ENCODE results near the gene ELOVL5.

DNA sequence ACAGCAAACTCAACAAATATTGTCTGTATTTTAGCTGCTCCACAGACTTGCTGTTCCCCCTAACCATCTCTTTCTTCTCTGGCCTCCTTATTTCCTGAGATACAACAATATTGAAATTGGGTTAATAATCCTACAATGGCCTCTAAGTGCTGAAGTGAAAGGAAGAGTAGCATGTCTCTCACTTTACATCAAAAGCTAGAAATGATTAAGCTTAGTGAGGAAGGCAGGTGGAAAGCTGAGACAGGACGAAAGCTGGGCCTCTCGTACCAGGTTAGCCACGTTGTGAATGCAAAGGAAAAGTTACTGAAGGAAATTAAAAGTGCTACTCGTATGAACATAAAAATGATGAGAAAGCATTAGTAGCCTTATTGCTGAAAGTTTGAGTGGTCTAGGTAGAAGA is 63.8 kb downstream of the ELOVL5 start:
- TF ChIP-seq EZH2 (IDR thresholded peaks at IDR 0.05) (no peak), POLR2AphosphoS5 (IDR thresholded peaks at IDR 0.05; ENCODE audit: borderline replicate concordance, low read depth, low read length) (no peak)
